GM10266 (cell line): ENCODE measurements around the gene SYNGAP1.

Experiments used
- DNase-seq: peaks from one replicate; pipeline ENCODE4 v3.0.0; 2012; ENCODE audit errors: extremely low spot score
- CTCF ChIP-seq: IDR thresholded peaks from 2 replicates; pipeline ENCODE4 v1.5.1; 2012; ENCODE audit warnings: mild to moderate bottlenecking, low read depth; ENCODE audit not compliant: control insufficient read depth, insufficient read depth; ENCODE audit errors: missing control alignments

Gene SYNGAP1

GRCh38 chr6:33454009-33454946 lies 34.4 kb downstream of the SYNGAP1 start, which contains the start of gene ZBTB9:
Gene ZBTB9 (plus strand): TSS chr6:33454576. CDS start chr6:33455101, 525 bp downstream.
- DNase-seq, result peak; percentile 99
- no peak for TF ChIP-seq CTCF

GRCh38 chr6:33455051-33455450 lies 35.2 kb downstream of the SYNGAP1 start:
- no peak for TF ChIP-seq CTCF
- no peak for DNase-seq

GRCh38 chr6:33456156-33456555 lies 36.3 kb downstream of the SYNGAP1 start:
- TF ChIP-seq CTCF, result no peak

GRCh38 chr6:33458676-33459075 lies 38.8 kb downstream of the SYNGAP1 start:
- DNase-seq, result no peak
- TF ChIP-seq CTCF, result no peak

More at GRCh38 chr6:33456156-33456555, 36.3 kb downstream of the SYNGAP1 start:
- no peak for DNase-seq

- no peak for DNase-seq
- no peak for TF ChIP-seq CTCF
These were observed 39.4 kb downstream of the SYNGAP1 start for GRCh38 chr6:33459226-33459625.

- no peak for DNase-seq
- TF ChIP-seq CTCF, result no peak
These were observed 46.3 kb downstream of the SYNGAP1 start for GRCh38 chr6:33466075-33466735.
